ENCODE data around the gene CLCNKB. TPM values are rescaled to one million over a fixed set of nuclear protein-coding genes. Genes with fewer than 3 reads are reported as not detected.

CLCNKB gene
- total RNA-seq, 1 donor from 2014 or later = not detected

DNA sequence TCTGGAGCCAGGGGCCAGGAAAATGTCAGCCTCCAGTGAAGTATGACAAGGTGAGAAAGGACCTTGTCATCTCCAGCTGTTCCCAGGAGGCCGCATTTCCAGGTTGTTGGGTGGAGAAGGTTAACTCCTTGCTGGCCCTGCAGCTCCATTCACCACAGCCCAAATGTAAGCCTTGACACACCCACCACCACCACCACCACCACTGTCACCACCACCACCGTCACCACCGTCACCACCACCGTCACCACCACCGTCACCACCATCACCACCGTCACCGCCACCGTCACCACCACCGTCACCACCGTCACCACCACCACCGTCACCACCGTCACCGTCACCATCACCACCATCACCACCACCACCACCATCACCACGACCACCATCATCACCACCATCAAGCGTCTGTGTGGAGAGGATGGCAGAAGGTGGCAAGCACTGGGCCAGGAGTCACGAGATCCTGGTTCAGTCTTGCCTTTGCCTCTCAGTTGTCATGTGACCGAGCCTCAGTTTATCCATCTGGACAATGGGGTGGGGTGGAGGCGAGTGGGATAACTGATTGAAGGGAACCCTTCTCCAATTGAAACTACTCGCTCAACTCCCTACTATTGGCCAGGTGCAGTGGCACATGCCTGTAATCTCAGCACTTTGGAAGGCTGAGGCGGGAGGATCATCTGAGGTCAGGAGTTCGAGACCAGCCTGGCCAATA lies 51.0 kb downstream of the CLCNKB start:
- H3K27me3 Mint-ChIP-seq (ENCODE audit: low read depth) = peaks cover 6% of the 10 kb centered on the region
- no peak for DNase-seq (ENCODE audit: low spot score)
- H3K4me3 Mint-ChIP-seq (ENCODE audit: low read depth) = no peak overlapping the region
- H3K27ac Mint-ChIP-seq = no peak overlapping the region
- no peaks in the 10 kb centered on the region for H3K9me3 Mint-ChIP-seq
- H3K36me3 Mint-ChIP-seq (ENCODE audit: low read depth) = no peaks in the 10 kb centered on the region
- no peaks in the 10 kb centered on the region for H3K4me1 Mint-ChIP-seq (ENCODE audit: low read depth)
- intact Hi-C loops (cut with micrococcal nuclease) = no loop called here

DNA sequence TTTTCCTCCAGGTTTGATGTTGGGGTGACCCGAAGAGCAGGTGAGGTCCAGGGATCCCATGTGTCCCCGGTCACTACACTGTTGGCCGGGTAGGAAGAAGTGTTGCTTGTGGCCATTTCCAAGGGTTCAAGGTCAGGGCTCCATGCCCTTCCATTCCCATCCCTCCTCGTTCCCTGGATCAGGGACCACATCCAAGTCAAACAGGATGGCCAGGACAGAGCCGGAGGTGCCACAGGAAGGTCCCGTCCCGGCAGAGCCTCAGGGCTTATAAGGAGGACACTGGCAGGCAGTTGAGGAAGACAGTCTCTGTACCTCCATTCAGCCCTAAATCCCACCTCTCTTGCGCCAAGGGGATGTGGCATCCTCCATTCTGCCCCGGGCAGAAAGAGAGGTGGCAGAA lies 51.9 kb downstream of the CLCNKB start:
- Mint-ChIP-seq H3K9me3 (no peaks in the 10 kb centered on the region), H3K4me1 (ENCODE audit: low read depth) (no peaks in the 10 kb centered on the region), H3K4me3 (ENCODE audit: low read depth) (no peak overlapping the region), H3K27me3 (ENCODE audit: low read depth) (peaks cover 6% of the 10 kb centered on the region), H3K36me3 (ENCODE audit: low read depth) (no peaks in the 10 kb centered on the region), H3K27ac (no peak overlapping the region)
- intact Hi-C loops (cut with micrococcal nuclease) = no loop called here
- DNase-seq (ENCODE audit: low spot score) = no peak

DNA sequence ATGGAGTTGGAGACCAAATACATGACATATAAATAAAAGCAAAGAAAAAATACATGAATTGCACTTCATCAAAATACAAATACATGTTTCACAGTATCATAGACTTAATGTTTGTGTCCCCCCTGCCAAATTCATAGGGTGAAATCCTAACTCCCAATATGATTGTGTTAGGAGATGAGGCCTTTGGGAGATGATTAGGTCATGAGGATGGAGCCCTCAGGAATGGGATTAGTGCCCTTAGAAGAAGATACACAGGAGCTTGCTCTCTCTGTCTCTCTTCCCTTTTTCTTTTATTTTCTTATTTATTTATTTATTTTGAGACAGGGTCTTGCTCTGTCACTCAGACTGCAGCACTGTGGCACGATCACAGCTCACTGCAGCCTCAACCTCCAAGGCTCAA lies 55.8 kb downstream of the CLCNKB start:
- Mint-ChIP-seq H3K4me3 (ENCODE audit: low read depth) (no peak overlapping the region), H3K27ac (no peak overlapping the region), H3K4me1 (ENCODE audit: low read depth) (no peaks in the 10 kb centered on the region), H3K9me3 (no peaks in the 10 kb centered on the region), H3K36me3 (ENCODE audit: low read depth) (no peaks in the 10 kb centered on the region), H3K27me3 (ENCODE audit: low read depth) (peaks cover 18% of the 10 kb centered on the region)
- no peak for DNase-seq (ENCODE audit: low spot score)
- intact Hi-C loops (cut with micrococcal nuclease) = no loop called here

DNA sequence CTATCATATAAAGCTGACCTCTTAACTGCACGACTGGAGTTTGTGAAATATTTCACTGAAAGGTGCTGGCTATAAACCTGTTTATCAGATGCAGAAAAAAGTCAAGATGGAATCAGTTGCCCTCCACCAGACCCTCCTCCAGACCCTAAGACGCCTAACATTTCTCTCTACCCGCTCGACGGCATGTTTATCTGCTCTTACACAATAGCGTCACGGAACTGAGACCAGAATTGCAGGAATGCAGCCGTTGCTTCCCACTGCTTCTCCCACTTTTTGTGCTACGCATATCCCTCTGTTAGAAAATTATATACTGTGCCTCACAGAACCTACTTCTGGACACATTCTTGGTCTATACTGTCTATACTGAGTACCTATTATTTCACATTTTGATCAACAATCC lies 58.0 kb downstream of the CLCNKB start:
- Mint-ChIP-seq H3K9me3 (no peaks in the 10 kb centered on the region), H3K27me3 (ENCODE audit: low read depth) (peaks cover 21% of the 10 kb centered on the region), H3K4me3 (ENCODE audit: low read depth) (no peak overlapping the region), H3K36me3 (ENCODE audit: low read depth) (no peaks in the 10 kb centered on the region), H3K4me1 (ENCODE audit: low read depth) (no peaks in the 10 kb centered on the region), H3K27ac (no peak overlapping the region)
- no peak for DNase-seq (ENCODE audit: low spot score)
- intact Hi-C loops (cut with micrococcal nuclease) = no loop called here

Other genes with a start within 250 kb of the CLCNKB start
- gene UQCRHL, start 236.1 kb upstream of the CLCNKB start, total RNA-seq = 1.5 and 1.6 TPM in 2 replicates
- 75.0 and 75.9 TPM in 2 replicates for gene SPEN, start 196.1 kb upstream of the CLCNKB start, total RNA-seq
- gene ZBTB17, start 67.7 kb upstream of the CLCNKB start, total RNA-seq = 65.7 and 67.8 TPM in 2 replicates
- not detected in 2 replicates for gene SRARP, start 39.5 kb upstream of the CLCNKB start, total RNA-seq
- not detected in 2 replicates for gene HSPB7, start 25.7 kb upstream of the CLCNKB start, total RNA-seq
- not detected in 2 replicates for gene CLCNKA, start 21.7 kb upstream of the CLCNKB start, total RNA-seq
- 1.4 and 1.8 TPM in 2 replicates for gene FAM131C, start 29.9 kb downstream of the CLCNKB start, total RNA-seq
- not detected in 2 replicates for gene EPHA2, start 112.3 kb downstream of the CLCNKB start, total RNA-seq
- 6.4 and 7.5 TPM in 2 replicates for gene ARHGEF19, start 168.9 kb downstream of the CLCNKB start, total RNA-seq
- gene CPLANE2, start 193.4 kb downstream of the CLCNKB start, total RNA-seq = 3.2 and 3.9 TPM in 2 replicates

Data from activated T-helper 2 cell treated with anti-CD3 and anti-CD28 coated beads, Interferon-gamma antibody, Interleukin-2, Interleukin-4, amounts not matched to agents 10 μg/mL and 5 μg/mL and 100 μg/mL, durations not matched to agents 14 hours and 24 hours and 36 hours (primary cell).